ENCODE measurements around the gene PARD3B.

Gene PARD3B

DNA sequence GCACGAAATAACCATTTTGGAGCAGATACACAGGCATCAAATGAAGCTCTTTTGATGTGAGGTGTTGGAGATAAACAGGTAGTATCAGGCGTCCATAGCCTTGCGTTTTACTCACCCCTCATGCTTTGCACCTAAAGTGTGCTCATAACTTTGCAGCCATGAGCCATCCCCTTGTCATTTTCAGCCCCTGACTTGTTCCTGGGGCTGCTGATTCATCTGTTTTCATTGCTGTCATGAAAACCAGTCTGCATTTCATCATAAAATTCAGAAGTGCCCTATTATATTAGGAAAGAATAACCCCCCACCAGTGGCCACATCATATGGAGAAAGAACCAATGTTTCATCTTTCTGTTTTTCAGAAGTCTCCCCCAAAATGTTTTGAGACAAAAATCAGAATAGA is 807.3 kb downstream of the PARD3B start:
- DNase-seq (no peak), ATAC-seq (no peak)

- ATAC-seq (no peak), DNase-seq (no peak)
These were observed 812.5 kb downstream of the PARD3B start for GRCh38 chr2:205357732-205358131.

GRCh38 chr2:205358351-205358815 is 813.1 kb downstream of the PARD3B start:
- ATAC-seq (no peak), DNase-seq (no peak)

- no peak for ATAC-seq
- DNase-seq, result no peak
These were observed 816.0 kb downstream of the PARD3B start for GRCh38 chr2:205361272-205361671.

DNA sequence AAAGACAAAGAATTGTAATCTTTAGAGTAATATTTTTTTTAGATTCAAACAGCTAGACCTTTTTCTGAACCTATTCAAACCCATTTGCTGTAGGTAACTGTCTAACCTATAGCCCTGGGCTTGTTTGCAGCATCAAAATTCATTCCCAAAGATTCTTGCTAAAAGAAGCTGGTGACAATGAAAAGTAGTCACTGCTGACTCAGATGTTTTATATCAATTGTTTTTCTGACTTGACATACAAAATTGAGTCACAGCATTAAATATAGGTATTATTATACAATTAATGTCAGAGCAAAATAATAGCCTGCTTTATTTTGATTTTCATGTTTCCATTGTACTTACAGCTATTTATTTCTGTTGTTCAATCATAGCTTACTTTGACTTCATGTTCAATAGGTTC is 816.7 kb downstream of the PARD3B start:
- ATAC-seq (no peak), DNase-seq (no peak)

DNA sequence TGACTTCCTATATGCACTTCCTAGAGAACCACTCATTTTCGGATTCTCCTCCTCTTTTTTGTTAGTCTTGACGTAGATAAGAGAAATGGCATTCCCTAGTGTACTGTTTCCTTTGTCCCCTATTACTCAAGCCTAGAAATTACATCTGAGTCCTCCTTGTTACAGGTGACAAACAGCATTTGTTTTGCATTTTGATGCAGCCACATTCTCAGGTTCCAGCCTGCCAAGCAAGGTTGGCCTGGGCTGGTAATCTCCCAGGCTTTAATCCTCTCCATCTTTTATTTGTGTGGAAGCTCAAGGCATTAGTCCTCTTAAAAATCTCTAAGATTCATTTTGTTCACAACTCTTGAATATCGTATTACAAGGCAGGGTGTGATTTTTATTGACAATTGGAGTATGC is 819.0 kb downstream of the PARD3B start:
- ATAC-seq (no peak), DNase-seq (no peak)

DNA sequence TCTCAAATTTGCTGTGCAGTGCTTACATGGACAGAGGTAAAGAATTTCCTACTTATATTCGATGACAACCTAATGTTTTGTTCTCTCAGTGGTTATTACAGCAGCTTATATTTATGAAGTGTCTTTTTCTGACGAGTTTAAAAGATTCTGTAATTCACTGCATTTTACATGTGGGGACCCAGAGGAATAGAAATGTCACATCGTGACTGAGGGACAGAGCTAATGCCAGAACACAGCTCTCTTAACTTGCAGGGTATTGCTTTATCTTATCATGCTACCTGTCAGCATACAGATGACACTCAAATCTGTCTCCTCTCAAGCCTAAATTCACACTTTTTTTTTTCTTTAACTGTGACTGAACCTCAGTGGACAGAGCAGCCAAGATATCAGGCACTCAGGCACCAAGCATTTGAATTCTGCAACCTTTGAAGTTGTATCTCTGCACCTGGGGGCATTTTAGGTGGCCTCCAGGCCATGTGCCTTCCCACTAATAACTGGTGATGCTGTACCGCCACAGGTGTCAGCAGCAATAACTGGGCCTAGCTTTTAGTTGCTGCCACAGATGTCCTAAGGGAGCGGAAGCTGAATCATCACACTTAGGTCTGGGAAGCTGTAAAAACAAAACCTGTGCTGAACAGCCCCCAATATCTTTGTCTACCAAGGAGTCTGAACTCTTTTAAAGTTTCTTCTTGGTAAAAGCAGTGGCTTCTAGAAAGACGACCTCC is 821.2 kb downstream of the PARD3B start:
- DNase-seq (no peak), ATAC-seq (no peak)

DNA sequence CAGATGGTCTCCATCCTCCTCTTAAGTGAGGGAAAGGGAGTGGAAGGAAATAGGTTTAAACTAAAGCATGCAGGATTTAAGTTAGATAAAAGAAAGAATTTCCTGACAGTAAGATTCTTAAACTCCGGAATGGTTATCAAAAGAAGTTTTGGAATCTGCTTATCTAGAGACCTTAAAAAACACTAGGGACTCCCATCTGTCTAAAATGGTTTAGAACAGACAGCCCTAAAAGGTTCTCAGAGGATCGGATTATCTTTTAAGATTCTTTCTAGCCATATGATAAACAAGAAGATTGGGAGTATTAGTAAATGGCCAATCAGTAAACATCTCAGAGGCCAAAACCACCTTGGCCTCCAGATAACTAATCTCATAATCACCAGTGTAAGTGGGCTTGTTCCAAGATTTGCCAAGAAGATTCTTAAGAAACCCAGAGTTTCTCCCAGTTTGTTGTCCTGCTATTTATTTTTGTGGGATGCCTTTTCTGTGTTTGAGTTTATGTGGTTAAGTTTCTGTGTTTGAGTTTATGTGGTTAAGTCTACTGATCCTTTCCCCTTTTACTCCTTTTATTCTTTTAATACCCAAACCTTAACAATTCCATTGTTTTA is 822.2 kb downstream of the PARD3B start:
- ATAC-seq, result no peak
- DNase-seq, result no peak

DNA sequence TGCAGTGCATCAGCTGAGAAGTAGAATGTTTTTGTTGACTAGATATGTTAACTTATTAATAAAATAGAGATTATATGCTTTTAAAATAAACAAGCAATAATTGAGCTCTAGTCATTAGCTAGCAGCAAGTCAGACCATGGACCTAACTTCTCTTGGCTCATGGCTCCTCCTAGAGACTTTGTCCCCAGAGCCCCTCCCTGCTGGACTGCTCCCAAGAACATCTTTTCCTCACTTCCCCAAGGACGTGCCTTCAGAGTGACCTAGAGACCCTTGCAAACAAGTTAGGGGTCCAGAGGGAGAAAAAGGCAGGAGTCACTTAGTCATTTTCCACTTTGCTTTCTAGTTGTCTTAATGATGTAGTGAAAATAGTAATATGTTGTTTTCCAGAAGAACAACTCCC is 824.5 kb downstream of the PARD3B start:
- DNase-seq, result no peak
- no peak for ATAC-seq

DNA sequence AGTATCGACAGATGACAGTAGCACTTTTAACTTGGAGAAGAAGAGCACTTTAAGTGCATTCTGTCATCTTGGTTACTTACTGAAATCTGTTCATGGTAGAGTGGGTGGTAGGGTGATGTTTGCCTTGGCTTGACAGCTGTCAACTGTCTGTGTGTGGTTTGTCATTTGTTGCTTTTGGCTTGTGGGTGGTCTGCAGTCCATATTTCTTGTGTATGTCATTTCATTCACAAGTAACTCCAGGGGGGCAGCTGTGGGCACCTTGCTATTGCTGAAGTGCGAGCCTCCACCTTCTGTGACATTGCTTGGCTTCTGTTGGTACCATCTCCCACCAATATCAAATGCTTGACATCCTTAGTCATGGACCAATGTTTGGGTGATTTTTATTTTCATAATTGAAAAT is 825.5 kb downstream of the PARD3B start:
- DNase-seq (no peak), ATAC-seq (no peak)

DNA sequence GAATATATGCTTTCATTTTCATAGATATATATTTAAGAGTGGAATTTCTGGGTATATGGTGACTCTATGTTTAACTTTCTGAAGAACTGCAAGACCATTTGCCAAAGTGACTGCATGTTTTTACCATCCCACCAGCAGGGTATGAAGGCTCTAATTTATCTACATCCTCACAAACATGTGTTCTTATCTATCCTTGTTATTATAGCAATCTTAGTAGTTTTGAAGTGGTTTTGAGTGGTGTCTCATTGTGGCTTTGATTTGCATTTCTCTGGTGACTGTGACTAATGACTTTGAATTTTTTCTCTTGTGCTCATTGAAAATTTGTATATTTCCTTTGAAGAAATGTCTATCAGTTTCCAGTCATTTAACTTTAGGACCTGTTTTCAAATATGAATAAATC is 826.9 kb downstream of the PARD3B start:
- no peak for DNase-seq
- no peak for ATAC-seq

DNA sequence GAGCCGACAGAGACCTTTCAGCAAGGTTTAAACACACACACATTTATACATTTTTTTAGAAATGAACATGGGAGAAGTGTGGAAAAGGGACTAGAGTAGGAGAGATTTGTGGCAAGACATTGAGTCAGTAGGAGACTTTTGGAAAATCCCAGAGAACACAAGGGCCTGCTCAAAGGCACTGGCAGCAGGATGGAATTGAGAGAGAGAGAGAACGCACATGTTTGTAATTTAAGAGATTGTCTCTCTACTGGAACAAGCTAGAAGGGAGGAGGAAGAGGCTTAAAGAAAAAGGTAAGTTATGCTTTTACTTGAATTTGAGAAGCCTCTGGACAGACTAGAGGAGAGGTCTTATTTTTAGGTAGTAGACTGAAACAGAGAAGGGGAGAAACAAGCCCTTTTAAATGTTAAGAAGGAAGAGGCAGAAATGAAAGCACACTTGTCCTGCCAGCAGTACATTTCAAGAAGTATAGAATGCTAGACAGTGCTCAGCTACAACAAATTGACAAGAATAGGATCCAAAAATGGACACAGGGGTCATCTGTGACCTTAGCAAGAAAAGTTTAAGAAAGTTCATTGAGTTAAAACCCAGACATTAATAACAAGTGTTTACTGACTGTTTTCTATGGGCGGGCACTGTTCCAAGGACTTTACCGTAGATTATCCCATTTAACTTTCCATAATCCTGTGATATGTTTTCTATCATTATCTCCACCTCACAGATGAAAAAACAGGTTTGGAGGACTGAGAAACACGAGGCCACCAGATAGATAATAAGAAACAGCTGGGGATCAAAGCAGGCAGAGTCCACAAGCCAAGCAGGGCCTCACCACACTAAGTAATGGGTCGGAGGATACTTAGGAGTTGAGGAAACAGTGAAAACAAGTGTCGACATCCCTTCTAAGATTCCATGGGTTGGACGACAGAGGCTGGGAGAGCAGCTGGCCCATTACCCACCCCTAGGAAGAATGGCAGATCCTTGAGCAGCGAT is 830.5 kb downstream of the PARD3B start:
- DNase-seq (no peak), ATAC-seq (no peak)

- DNase-seq (no peak), ATAC-seq (no peak)
These were observed 832.0 kb downstream of the PARD3B start for GRCh38 chr2:205377324-205377723.

DNA sequence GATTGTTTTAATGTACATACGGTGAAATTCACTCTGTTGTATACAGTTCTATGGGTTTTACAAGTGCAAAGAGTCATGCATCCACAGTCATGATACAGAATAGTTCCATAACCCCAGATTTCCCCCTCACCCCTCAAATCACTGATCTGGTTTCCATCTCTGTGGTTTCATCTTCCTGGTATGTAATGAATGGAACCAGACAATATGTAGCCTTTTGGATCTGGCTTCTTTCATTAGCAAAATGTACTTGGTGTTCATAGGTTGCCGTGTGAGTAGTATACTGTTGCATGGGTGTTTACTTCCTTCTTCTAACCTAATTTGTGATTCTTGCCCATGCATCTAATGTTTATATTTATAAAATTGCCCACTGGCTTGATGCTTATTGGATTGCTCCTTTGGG is 838.3 kb downstream of the PARD3B start:
- no peak for ATAC-seq

GRCh38 chr2:205386109-205386508 is 840.8 kb downstream of the PARD3B start:
- ATAC-seq (no peak), DNase-seq (no peak)

More for the DNA sequence above, 838.3 kb downstream of the PARD3B start:
- DNase-seq, result no peak

- no peak for ATAC-seq
- DNase-seq, result no peak
These were observed 842.2 kb downstream of the PARD3B start for GRCh38 chr2:205387350-205388055.

GRCh38 chr2:205390866-205391265 is 845.6 kb downstream of the PARD3B start:
- ATAC-seq, result no peak
- DNase-seq, result no peak

DNA sequence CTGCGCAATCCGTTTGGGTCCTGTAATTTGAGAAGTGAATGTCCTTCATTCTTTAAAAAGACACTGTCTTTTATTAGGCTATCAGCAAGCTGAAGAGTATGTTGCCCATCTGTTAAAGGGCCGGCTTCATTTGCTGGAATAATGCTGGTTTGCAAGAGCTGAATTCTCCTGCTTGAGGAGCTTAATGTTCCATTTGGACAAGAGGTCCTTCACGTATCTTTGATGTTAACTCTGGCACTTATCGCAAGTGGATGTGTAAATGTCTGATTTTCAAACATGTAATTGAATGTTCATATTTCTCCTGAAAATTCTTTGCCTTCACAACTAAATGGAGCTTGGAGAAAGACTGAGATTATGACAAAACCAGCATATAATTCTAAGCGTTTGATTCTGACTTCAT is 856.2 kb downstream of the PARD3B start:
- DNase-seq (no peak), ATAC-seq (no peak)

DNA sequence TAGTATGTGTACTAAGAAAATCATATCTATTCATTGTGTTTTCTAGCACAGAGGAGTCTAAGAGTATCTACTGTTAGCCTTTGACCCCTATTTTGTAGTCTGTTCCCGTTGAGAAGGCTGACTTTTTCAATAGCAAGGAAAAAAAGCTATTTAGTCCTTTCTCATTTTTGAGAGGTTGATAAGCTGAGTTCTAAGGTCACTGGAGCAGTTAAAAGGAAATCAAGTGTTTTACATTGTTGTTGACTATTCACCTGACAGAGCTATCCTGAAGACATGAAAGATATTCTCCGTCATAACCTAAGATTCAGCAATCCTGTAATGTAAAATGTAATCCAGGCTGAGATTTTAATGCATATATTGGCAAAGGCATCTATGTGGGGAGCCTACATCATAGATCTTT is 856.7 kb downstream of the PARD3B start:
- DNase-seq, result no peak
- no peak for ATAC-seq

DNA sequence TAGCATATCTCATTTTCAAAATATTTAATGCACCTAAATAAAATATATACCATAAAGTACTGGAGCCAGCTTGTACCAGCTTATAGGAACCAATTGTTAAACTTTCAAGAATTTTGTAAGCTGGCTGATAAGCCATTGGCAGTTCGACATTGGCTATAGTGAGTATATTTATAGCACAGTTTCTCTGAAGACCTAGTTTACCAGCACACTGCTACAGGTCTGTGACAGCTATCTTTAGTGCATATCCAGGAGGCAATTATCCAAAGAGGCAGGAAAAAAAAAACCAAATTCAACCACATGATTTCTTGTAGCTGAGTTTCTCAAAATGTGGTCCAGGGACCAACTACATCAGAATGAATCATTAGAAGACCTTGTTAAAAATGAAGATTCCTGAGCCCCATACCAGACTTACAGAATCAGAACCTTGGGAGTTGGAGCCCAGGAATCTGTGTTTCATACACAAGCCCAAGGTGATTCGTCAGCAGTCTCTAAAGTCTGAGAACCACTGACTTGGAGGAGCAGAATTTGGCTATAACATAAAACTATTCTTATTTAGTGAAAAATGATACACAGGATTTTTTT is 858.1 kb downstream of the PARD3B start:
- DNase-seq, result no peak
- ATAC-seq, result no peak

DNA sequence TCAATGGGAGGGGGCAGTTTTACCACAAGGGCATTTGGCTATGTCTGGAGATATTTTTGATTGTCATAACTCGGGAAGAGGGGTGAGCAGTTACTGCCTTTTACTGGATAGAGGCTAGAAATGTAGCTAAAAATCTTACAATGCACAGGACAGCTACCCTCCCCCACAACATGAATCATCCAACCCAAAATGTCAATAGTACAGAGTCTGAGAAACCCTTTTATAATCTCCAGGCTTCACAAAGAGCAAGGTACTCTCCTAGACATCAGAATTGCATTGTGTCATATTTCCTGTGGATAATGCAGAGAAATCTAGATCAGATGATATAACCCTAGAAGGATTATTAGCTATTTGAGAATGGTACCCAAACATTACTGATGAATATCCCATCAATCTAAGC is 859.9 kb downstream of the PARD3B start:
- ATAC-seq (peak; percentile 57), DNase-seq (no peak)

- DNase-seq (no peak), ATAC-seq (no peak)
These were observed 860.5 kb downstream of the PARD3B start for GRCh38 chr2:205405752-205406151.

Data from stimulated activated naive CD8-positive, alpha-beta T cell treated with anti-CD3 and anti-CD28 coated beads, Interleukin-15, Interleukin-2, amounts not matched to agents 100 U/mL and 50 U/mL, for 24 hours (primary cell).